AML-193 (cell line): ENCODE data around the gene BMP4.

Source experiments
- DNase-seq, 2 experiments: peaks; one replicate each; lab custom pipeline; 2025; lab: John Stamatoyannopoulos, UW

Gene BMP4

DNA sequence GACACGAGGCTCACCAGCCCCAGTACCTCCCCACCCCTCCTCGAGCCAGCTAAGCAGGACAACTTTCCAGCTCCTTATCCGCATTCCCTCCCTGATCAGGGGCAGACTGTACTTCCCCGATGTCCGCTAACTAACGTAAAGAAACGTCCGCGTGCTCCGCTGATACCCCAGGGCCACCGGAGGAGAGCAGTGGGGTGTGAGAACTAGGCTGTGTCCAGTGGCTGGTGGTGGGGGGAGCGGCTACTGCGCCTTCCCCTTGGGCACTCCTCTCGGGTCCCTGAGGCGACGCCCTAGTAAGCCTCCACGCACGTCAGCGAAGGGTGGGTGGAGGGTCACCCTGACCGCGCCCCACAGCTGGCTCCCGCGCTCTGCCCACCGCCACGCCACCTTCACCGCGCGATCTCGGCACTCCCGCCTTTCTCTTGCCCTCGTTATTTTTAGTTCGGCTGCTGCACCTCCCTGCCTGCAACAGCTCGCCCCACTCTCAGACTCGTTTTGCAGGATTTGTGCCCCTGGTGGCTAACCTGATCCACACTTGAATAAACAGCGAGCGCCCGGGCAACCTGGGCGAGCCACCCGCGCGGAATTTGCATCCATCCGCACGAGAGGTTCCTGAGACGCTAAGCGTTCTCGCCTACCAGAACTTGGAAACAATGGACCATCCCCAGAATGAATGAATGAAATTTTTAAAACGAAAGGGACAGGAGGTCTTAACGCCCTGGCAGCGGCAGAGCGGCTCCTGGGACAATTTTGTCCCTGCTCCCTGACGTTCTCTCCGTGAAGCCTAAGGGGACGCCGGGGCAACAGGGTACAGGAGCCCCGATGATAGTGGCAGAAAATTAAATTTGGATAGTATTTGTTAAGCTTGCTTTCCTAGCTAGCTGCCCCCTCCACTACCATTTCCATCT lies 6.9 kb upstream of the BMP4 start:
- DNase-seq, result no peak

DNA sequence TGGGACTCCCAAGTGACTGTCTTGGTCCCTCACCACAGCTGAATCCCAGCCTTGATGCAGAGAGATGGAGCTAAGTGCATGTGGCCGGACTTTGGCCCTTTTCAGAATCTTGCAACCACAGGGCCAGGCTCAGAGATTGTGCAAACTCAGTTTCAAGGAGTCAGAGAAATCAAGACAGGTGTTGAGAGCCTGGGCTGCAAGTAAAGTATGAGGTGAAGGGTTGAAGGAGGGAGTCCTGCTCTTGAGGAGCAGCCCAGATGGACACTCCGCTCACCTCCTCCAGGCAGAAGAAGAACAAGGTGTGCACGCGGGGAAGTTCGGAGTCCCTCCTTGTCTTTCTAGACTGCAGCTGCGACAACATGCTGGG lies 6.3 kb upstream of the BMP4 start:
- no peak for DNase-seq

DNA sequence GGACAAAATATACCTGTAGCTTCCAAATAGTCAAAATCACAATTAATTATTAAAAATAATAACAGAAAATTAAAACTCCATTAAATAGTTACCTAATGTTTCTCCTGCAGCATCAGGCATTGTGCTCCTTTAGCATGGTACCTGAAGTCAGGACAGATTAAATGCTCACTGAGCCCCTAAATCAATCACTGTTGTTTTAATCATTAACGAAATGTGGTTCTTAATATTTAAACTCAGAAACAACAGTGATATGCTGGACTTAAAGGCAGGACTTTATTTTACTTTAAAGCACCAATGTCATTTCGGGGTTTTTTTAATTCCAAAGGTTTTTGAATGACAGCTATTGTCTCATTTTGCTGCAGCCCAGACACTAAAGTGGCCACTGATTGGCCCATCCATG lies 2.0 kb upstream of the BMP4 start:
- DNase-seq, result no peak

DNA sequence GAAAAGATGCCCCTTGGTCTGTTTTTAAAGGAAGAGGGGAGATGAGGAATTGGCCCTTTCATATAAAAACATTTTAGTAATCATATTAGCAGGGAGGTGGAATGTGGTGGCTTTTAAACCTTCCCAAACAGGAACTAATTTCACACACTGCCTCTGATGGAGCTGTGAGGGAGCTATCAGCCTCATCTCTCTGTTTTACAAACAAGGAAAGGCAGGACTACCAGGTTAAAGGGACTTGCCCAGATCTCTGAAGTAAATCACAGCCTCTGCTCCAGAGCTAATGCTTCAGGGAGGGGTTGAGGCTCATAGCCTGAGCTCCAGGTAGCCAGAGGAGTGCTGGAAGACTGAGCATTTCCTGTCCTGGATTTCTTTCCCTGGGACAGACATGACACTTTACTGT lies 1.1 kb upstream of the BMP4 start:
- no peak for DNase-seq

DNA sequence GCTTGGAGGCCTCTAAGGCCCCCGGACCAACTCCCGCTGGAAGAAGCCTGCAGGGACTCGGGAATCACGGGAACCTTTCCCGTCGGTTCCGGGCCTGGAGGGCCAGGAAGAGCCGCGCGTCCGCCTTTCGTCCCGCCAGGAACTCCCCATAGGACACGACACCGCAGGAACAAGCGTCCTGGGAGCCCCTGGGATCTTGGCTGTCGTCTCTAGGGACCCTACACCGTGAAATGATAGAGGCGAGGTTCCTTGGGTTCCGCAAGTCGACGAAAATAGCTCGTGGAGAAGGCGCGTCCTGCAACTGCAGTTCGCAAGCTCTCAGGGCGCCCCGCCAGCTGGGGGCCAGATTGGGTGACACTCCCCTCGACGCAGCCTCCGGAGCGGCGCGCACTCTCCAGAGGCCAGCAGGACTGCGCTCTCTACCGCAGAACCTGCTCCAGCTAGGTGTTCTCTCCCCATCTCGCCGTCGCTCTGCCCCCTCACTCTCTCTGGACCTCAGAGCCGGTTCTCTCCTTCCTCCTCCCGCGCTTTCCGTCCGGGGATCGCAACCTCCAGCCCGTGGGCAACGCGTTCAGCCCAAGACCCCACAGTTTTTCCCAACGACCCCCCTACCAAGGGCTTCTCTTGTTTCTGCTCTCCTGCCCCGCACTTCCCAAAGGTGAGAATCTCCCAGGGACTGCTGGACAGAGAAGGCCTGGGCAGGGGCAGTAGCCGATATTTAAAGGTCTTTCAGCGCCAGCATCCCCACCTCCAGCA lies 776 bp downstream of the BMP4 start:
- DNase-seq, result no peak

DNA sequence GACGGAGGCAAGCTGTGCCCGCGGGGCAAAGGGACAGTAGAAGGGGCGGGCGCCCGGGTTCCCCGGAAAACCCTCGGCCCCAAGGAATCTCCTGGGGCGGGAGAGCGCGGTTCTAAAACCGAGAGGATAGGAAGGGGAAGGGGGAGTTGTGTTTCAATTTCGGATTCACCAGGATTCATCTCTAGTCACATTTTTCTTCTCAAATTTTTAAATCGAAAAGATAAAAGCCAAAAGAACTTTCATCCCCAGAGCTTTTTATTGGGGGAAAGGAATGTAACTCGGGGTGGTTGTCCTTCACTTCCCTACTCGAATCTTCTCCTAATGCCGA lies 1.4 kb downstream of the BMP4 start:
- DNase-seq, result no peak

DNA sequence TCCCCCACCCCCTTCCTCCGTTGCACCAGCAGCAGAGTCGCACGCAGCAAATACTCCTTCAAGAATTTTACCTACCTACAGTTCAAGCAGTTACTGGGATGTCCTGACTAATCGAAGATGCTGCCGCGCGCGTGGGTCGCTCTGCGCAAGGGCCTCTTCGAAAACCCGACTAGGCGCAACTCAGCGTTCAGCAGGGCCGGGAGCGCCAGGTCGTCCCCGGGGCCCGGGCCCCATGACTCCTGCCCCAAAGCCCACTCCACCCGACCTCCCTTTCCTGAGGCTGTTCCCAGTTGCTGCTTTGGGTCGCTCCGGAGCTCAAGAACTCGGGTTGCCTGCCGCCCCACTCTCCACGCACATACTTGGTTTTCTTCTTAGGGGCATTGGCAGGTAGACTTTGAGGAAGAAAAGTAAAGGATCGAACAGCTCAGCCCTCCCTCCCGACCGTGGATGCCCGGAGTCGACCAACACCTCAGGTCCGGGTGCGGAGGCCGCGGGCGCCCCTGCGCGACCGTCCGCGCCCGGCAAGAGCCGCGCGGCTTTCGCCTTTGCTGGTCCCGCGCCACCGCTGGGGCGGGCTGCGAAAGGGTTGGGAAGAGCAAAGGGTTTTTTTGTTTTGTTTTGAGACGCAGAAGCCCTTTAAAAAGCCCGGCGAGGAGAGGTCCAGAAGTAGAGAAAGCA lies 1.9 kb downstream of the BMP4 start:
- DNase-seq, result no peak

DNA sequence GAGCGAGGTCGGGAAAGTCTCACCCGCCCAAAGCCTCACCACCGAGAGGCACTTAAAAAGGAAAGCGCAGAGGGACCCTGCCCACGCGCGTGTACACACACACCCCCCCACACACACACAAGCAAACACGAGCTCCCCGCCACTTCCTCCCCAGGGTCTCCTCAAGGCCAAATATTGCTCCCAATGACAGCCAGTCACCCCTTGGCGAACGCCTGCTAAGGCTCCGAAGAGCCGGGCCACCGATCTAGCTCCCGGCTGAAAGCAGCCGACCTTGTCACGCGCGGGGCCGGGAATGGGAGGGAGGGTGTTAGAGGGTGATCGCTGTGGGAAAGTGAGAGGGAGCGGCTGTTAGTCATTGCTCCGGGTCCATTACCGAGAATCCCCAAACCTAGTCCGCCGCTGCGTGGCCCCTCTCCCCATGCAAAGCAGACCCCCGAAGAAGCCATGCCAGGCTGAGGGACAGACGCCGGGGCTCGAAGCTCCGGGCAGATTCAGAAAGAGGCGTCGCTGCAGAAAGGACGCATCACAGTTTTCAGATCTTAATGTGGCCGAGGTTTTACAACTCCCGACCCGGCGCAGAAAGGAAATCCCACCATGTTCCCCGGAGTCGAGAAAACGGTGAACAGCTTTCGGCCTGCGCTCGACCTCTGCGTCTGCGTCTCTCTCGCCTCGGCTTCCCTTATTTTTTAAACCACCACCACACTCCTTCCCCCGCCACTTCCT lies 2.6 kb downstream of the BMP4 start:
- DNase-seq, result no peak

DNA sequence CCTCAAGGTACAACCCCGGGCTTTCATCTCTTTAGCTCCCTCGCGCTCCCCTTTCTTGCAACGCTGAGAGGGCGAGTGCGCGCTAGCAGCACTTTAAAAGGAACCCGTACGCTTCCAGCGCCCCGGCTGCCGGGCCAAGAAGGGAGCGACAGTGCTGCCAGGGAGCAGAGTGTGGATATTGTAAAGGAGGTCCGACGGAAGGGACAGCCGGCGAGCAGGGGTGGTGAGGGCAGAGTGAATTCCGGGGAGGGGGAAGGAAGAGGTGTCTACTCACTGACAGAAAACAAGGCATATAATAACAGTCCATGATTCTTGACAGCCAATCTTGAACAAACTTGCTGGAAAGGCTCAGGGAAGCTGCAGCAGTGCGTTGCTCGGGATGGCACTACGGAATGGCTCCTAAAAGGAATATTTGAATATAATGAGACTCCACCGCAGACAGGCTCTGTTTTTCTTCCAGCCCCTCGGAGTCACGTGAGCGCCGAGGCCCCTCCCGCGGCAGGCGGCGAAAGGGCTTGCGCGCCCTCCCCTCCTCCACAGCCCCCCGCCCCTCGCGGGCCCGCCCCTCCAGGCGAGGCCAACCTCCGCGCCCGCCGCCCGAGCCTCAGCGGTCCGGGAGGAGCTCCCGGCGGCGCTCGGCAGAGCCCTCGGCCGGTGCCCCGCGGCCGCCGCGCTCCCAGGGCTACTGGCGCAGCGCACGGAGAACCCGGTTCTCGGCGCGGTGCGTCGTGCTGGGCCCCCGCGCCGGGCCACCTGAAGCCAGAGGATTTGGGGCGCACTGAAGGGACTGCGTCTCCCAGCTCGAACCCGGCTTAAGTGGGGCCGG lies 3.4 kb downstream of the BMP4 start:
- no peak for DNase-seq

DNA sequence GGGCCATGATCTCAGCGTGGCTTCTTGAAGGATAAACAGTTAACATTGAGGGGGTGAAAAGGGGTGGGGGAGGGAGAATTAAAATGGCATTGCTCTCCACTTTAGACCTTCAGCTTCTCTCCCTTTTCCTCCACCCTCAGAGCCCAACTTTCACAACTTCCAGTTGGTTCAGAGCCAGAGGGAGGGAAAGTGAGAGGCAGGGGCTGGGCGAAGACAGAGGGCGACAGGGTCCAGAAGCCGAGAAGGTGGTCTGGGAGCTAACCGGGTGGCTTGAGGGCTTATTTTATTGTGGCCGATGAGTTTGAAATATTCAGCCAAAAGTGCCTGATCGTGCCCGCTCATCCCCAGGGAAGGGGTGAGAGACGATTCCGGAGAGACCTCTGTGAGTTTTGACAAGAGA lies 4.1 kb downstream of the BMP4 start:
- no peak for DNase-seq

DNA sequence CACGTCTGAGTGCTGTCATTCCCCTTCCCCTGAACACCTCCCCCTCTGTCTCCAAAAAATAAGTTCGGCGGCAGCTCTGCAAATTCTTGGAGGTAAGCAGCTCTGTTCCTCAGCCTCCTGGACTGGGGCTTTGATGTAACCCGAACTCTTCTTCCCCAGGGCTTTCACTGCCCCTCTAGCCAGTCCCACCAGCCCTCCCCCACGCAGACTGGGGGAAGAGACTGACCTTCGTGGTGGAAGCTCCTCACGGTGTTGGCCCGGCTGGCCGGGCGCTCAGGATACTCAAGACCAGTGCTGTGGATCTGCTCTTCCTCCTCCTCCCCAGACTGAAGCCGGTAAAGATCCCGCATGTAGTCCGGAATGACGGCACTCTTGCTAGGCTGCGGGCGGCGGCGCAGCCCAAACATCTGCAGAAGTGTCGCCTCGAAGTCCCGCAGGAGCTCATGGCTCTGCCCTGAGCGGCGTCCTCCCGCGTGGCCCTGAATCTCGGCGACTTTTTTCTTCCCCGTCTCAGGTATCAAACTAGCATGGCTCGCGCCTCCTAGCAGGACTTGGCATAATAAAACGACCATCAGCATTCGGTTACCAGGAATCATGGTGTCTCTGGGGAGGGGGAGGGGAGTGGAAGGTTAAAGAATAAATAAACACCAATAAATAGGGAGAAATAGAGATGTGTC lies 4.9 kb downstream of the BMP4 start:
- no peak for DNase-seq

DNA sequence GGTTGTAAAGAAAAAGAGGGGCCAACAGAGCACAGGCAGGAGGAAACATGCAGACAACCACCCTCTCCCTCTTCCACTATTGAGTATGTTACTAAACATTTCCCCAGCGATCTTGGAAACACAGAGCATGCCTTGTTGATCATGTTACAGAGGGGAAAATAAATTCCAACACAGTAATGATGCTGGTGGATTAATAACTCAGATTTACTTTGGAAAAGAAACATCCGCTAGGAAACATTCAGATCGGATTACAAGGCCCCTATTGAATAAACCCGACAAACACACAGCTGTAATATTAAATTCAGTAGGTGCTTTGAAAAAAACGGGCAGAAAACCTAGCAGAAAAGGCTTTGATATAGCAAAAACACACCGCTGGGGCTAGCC lies 5.4 kb downstream of the BMP4 start:
- DNase-seq, result no peak

DNA sequence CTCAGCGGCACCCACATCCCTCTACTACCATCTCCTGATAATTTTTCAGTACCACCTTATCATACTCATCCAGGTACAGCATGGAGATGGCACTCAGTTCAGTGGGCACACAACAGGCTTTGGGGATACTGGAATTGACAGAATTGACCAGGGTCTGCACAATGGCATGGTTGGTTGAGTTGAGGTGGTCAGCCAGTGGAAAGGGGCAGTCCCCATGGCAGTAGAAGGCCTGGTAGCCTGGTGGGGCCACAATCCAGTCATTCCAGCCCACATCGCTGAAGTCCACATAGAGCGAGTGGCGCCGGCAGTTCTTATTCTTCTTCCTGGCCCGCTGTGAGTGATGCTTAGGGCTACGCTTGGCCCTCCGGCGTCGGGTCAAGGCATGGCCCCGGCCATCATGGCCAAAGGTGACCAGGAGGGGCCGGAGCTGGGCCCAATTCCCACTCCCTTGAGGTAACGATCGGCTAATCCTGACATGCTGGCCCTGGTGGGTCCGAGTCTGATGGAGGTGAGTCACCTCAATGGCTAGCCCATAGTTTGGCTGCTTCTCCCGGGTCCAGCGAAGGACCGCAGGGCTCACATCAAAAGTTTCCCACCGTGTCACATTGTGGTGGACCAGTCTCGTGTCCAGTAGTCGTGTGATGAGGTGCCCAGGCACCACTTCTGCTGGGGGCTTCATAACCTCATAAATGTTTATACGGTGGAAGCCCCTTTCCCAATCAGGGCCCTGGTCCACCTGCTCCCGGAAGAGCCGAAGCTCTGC lies 6.4 kb downstream of the BMP4 start:
- no peak for DNase-seq

DNA sequence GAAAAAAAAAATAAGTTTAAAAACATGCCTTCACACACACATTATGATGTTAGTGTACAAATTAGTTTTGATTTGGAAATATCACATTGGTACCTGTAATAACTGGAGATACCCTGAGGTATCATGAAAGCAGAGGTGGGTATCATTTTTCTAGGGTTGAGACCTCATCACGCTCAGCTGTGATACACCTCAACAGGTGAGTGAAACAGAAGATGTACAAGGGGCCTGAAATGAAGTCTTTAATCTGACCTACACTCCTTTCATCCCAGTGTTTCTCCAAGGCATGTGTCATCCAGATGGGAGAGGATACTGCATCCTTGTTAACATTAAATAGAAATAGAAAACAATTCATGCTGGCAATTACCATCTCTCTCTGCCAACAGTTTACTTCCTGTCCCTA lies 7.4 kb downstream of the BMP4 start:
- DNase-seq, result no peak

DNA sequence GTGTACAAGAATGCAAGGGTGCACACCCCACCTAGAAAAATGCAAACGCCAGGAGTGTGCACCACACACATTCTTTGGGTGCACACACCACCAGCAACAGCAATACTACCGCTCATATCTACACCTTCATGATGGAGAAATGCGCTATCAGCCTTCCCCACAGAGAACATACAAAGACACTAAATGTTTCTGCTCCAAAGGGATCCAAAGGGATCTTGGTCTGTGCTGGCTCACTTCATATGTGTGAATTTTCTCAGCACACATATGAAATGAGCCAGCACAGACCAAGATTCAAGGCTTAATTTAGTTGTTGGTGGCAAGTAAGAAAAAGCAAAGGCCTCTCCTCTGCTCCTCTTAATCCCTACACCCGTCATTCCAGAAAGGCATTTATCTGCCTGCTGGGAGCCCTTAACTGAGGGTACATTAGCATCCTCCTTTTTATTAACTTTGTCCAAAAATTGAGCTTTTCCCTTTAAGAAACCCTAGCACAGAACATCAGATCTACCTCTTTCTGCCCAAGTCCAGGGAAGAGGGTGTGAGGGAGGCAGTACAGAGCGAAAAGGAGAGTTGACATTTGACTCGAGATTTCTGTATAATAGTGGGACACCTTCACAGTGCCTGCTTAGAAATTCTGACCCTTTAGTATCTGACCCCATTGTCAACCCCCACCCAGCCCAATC lies 8.3 kb downstream of the BMP4 start:
- DNase-seq, result no peak

DNA sequence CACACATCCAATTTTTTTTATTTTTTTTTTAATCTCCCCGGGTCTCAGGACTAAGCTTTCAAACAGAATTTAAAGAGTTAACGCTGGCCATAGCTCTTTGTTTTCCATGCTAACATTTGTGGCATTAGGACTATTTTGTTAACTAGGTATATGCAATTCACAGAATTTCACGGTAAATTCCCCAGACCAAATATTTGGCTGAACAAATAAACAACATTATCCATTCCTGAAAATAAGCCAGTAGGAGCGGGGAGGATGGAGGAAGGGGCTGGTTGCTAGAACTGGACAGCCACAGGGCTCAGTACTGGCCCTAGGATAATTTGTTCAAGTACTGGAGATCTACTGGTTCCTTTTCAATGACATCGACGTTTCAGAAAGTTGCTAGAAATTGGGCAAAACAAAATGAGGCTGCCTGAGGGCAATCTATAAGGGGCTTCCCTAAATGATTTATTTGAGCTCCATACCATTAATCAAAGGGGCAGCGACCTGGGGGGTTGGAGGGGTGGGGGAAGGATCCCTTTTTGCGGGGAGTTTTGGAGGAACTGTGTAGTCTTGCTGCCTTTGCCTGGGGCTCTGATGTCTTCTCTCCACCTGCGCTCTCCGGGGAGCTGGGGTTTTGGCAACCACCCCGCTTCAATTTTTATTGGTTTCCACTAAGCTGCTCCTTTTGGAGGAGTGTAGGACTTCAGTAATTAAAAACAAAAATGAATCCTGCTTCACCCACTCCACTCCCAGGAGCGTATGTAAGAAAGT lies 9.0 kb downstream of the BMP4 start:
- no peak for DNase-seq

DNA sequence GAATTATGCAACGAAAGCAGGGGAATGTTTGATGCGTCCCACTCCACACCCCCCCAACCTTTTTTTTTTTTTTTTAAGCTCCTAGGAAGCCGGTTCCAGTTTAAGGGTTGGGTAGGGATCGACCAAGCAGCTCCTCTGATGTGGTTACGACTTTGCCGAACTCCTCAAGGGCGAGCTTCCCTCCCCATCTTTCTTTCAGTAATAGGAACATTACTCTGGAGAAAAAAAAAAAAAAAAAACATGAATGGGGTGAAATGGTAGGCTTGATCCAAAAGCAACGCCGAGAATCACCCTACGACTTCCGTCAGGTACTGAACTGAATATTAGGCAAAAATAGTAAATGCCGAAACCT lies 9.6 kb downstream of the BMP4 start:
- DNase-seq, result no peak

DNA sequence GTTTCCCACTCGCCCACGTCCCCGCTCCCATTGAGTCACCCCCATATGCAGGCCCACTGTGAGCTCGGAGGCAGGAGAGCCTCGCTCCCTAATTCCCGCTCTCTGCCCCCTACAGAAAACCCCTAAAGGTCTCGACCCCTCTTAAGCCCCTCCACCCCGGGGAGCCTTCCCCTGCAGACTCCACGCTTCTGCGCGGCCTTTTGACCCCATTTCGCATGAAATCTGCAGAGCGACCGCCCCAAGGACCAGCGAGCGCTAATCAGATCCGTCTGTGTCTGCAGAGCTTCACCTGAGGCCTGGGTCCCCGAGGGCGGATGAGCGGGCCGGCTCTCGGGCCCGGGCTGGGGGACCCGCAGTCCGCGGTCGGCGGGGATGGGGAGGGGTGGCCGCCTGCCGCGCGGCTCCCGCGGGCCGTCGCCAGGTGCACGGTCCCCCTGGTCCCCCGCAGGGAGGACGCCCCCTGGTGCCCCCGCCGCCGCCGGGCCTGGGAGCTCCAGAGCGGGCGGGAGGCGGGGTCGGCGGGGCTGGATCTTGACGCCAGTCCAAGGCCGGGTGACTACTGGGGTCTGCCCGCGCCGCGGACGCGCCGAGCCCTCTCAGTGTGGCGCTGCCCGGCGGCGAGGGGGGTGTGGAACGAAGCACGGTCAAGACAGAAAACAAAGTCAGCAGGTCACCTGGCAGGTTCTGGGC lies 10.1 kb downstream of the BMP4 start:
- no peak for DNase-seq

DNA sequence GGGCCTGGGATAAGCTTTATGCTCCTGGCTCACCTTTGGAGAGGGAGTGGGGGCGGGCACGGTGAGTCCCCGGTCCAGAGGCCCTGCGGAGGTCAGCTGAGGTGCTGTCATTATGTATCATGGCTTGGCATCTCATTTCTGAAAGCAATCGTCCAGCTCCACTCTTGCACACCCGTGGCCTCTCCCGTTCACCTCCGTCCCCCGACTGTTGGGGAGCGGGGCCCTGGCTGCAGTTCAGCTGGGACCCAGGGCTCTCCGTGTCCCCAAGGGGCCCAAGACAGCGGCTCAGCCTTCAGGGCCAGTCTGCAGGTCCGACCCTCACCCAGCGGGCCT lies 10.6 kb downstream of the BMP4 start:
- DNase-seq, result no peak
